Measurements from ENCODE around the gene AOPEP. TPM values are rescaled to one million over a fixed set of nuclear protein-coding genes. Genes with fewer than 3 reads are reported as not detected.

AOPEP gene
- total and polyA plus RNA-seq, 2 of the 13 experiments (the other 11 are each of a cell fraction or from before 2014, with no cell fraction given): 22.2 to 41.6 TPM

DNA sequence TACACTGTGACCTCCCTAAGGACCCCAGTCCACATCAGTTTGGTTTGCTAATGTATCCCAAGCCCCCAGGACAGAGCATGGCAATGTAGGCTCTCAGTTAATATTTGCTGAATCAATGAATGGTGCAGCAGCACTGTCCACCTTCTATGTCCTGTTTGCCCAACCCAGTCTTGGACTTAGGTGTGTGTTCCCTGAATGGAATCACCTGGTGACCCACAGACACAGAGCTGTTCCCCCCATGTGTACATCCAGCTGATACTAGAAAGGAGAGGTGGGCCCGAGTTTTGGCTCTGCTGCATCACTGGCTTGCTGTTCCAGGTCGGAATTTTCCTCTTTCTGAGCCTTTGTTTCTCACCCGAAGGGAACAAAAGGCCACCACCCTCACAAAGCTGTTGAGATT, 180.2 kb downstream of the AOPEP start (continued):
- TF ChIP-seq, protein P1, sequence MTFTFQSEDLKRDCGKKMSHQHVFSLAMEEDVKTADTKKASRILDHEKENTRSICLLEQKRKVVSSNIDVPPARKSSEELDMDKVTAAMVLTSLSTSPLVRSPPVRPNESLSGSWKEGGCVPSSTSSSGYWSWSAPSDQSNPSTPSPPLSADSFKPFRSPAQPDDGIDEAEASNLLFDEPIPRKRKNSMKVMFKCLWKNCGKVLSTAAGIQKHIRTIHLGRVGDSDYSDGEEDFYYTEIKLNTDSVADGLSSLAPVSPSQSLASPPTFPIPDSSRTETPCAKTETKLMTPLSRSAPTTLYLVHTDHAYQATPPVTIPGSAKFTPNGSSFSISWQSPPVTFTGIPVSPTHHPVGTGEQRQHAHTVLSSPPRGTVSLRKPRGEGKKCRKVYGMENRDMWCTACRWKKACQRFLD (CRISPR knock-in tag; IDR thresholded peaks at IDR 0.05; ENCODE audit: borderline replicate concordance): no peak
- TF ChIP-seq ZNF24 (IDR thresholded peaks at IDR 0.05) (no peak), ZNF879 (CRISPR knock-in tag; IDR thresholded peaks at IDR 0.05) (no peak)
- TF ChIP-seq, protein P2, sequence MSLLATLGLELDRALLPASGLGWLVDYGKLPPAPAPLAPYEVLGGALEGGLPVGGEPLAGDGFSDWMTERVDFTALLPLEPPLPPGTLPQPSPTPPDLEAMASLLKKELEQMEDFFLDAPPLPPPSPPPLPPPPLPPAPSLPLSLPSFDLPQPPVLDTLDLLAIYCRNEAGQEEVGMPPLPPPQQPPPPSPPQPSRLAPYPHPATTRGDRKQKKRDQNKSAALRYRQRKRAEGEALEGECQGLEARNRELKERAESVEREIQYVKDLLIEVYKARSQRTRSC (CRISPR knock-in tag; IDR thresholded peaks at IDR 0.05; ENCODE audit: low read depth): no peak

- WGBS (ENCODE audit: low lambda C conversion rate): 83% methylated on average over 7 of the region's 8 CpGs
- ATAC-seq: no peak
- Histone ChIP-seq H3K9ac (ENCODE audit: insufficient read depth, low read depth, low read length) (no peak overlapping the region), H3K4me1 (ENCODE audit: insufficient read depth, low read length) (peaks cover 82% of the 10 kb centered on the region), H2AFZ (ENCODE audit: low read length) (no peak overlapping the region), H3K4me3 (replicated peaks in 1 of 3; ENCODE audit: insufficient read depth in 1 of 3, low read depth in 2 of 3, low read length in 3 of 3) (no peak overlapping the region), H3K9me3 (ENCODE audit: low read length) (no peaks in the 10 kb centered on the region), H4K20me1 (ENCODE audit: insufficient read depth, low read length) (no peaks in the 10 kb centered on the region), H3K36me3 (replicated peaks in 1 of 2; ENCODE audit: control insufficient read depth in 1 of 2, insufficient read depth in 2 of 2, low read length in 2 of 2) (no peaks in the 10 kb centered on the region), H3K4me2 (ENCODE audit: low read depth, low read length) (no peak overlapping the region), H3K27ac (ENCODE audit: extremely low read length, insufficient read depth, low read length) (peak overlapping the region; percentile 45), H3K79me2 (ENCODE audit: insufficient read depth, low read length) (no peaks in the 10 kb centered on the region), H3K27me3 (ENCODE audit: control insufficient read depth in 1 of 2, insufficient read depth in 2 of 2, low read length in 2 of 2) (no peaks in the 10 kb centered on the region)
- BruUV-seq (replicated peaks): no TSS peak
- TF ChIP-seq ZNF569 (CRISPR knock-in tag; IDR thresholded peaks at IDR 0.05; ENCODE audit: borderline replicate concordance) (no peak), HNRNPK (IDR thresholded peaks at IDR 0.05; ENCODE audit: low read depth, low read length, poor library complexity, severe bottlenecking) (no peak), FLYWCH1 (CRISPR knock-in tag; IDR thresholded peaks at IDR 0.05) (no peak)
- TF ChIP-seq, protein P3, sequence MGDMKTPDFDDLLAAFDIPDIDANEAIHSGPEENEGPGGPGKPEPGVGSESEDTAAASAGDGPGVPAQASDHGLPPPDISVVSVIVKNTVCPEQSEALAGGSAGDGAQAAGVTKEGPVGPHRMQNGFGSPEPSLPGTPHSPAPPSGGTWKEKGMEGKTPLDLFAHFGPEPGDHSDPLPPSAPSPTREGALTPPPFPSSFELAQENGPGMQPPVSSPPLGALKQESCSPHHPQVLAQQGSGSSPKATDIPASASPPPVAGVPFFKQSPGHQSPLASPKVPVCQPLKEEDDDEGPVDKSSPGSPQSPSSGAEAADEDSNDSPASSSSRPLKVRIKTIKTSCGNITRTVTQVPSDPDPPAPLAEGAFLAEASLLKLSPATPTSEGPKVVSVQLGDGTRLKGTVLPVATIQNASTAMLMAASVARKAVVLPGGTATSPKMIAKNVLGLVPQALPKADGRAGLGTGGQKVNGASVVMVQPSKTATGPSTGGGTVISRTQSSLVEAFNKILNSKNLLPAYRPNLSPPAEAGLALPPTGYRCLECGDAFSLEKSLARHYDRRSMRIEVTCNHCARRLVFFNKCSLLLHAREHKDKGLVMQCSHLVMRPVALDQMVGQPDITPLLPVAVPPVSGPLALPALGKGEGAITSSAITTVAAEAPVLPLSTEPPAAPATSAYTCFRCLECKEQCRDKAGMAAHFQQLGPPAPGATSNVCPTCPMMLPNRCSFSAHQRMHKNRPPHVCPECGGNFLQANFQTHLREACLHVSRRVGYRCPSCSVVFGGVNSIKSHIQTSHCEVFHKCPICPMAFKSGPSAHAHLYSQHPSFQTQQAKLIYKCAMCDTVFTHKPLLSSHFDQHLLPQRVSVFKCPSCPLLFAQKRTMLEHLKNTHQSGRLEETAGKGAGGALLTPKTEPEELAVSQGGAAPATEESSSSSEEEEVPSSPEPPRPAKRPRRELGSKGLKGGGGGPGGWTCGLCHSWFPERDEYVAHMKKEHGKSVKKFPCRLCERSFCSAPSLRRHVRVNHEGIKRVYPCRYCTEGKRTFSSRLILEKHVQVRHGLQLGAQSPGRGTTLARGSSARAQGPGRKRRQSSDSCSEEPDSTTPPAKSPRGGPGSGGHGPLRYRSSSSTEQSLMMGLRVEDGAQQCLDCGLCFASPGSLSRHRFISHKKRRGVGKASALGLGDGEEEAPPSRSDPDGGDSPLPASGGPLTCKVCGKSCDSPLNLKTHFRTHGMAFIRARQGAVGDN (CRISPR knock-in tag; IDR thresholded peaks at IDR 0.05): peak; percentile 15; the same call in 1 of the 2 replicates
- FAIRE-seq: no peak
- intact Hi-C loops (cut with micrococcal nuclease; ENCODE audit: unreplicated experiment): loop anchor here (10.0 kb wide), 1 partner anchor 123 kb away; no protein-coding TSS in a partner anchor
- ChIA-PET CTCF (ENCODE audit: low intra/inter-chr PET ratio, low total read pairs) (no interaction called here), POLR2A (interaction anchor here (1.4 kb wide), 1 partner anchor 54 kb away, joined by 3 read pairs; no protein-coding TSS in a partner anchor)
- DNase-seq (ENCODE audit: low spot score): no peak
- in situ Hi-C loops (cut with HindIII; ENCODE audit: extremely low pct_ligation_motif_present, low pct_unique_long_range_greater_than_20kb): no loop called here
Observed at GRCh38 chr9:94907264-94907936, 180.9 kb downstream of the AOPEP start.
